GM12865 (cell line): Measurements from ENCODE around the gene ATAD3B.

Experiments
- DNase-seq: peaks from one replicate; pipeline ENCODE4 v3.0.0; 2010; ENCODE audit warnings: low read depth
- H3K4me3 ChIP-seq: 2 replicates; pipeline ENCODE4 v1.5.1; 2011; ENCODE audit warnings: mild to moderate bottlenecking, low read depth, low read length, control low read depth
- CTCF ChIP-seq: IDR thresholded peaks from 2 replicates; pipeline ENCODE4 v1.5.1; 2011; ENCODE audit warnings: low read length, control low read depth, low read depth, inconsistent platforms; ENCODE audit not compliant: insufficient read depth; ENCODE audit errors: missing control alignments

The ATAD3B gene

GRCh38 chr1:1543706-1544099 is 72.1 kb downstream of the ATAD3B start:
- TF ChIP-seq CTCF = no peak
- DNase-seq = no peak
- no peak overlapping the region for H3K4me3 ChIP-seq

- H3K4me3 ChIP-seq = no peak overlapping the region
- DNase-seq = no peak
- no peak for TF ChIP-seq CTCF
These were observed 73.0 kb downstream of the ATAD3B start for GRCh38 chr1:1544544-1544943.
